ENCODE data around the gene C2. TPM values are rescaled to one million over a fixed set of nuclear protein-coding genes. Genes with fewer than 3 reads are reported as not detected.

The C2 gene
- total RNA-seq, 1 experiment from 2014 or later = 1.3 TPM

- POLR2A ChIA-PET = interaction anchor here (0.7 to 1.0 kb wide), 2 partner anchors 54 to 64 kb away, joined by 3 read pairs; no protein-coding TSS in a partner anchor
- H3K36me3 Mint-ChIP-seq = peaks cover 51% of the 10 kb centered on the region
- ATAC-seq = peak; percentile 87
- CTCF ChIA-PET = interaction anchor here (0.6 to 2.1 kb wide), 39 partner anchors 10 to 405 kb away, joined by 3 to 21 read pairs (median 5); partner anchors contain the start of genes ABHD16A, ATP6V1G2, C2 and C6orf47
- H3K4me1 Mint-ChIP-seq = no peaks in the 10 kb centered on the region
- H3K27me3 Mint-ChIP-seq (ENCODE audit: low read depth) = peaks cover 18% of the 10 kb centered on the region
- no peak overlapping the region for H3K4me3 Mint-ChIP-seq
- H3K9me3 Mint-ChIP-seq = no peaks in the 10 kb centered on the region
- DNase-seq (ENCODE audit: low spot score) = peak; percentile 70
- TF ChIP-seq CTCF (IDR thresholded peaks at IDR 0.05) (peak; percentile 31), ZNF219 (CRISPR knock-in tag; IDR thresholded peaks at IDR 0.05; ENCODE audit: borderline replicate concordance) (no peak)
- no peak overlapping the region; the same call in 1 of the 2 replicates for H3K27ac Mint-ChIP-seq
These were observed 24.8 kb downstream of the C2 start for GRCh38 chr6:31952140-31952805.

GRCh38 chr6:31952890-31953289, 25.4 kb downstream of the C2 start:
- DNase-seq (ENCODE audit: low spot score) (no peak), ATAC-seq (no peak)
- H3K4me3 Mint-ChIP-seq = no peak overlapping the region
- peaks cover 12% of the 10 kb centered on the region for H3K27me3 Mint-ChIP-seq (ENCODE audit: low read depth)
- ChIA-PET POLR2A (interaction anchor here (0.7 to 1.0 kb wide), 2 partner anchors 55 to 65 kb away, joined by 3 read pairs; no protein-coding TSS in a partner anchor), CTCF (interaction anchor here (0.6 to 2.1 kb wide), 37 partner anchors 11 to 406 kb away, joined by 3 to 21 read pairs (median 5); partner anchors contain the start of genes ABHD16A, ATP6V1G2, C2 and C6orf47)
- H3K36me3 Mint-ChIP-seq = peaks cover 51% of the 10 kb centered on the region
- no peak for TF ChIP-seq MAX (CRISPR knock-in tag; IDR thresholded peaks at IDR 0.05)
- TF ChIP-seq FOXP4 (CRISPR knock-in tag; IDR thresholded peaks at IDR 0.05) = no peak
- no peak for TF ChIP-seq GRHL2 (CRISPR knock-in tag; IDR thresholded peaks at IDR 0.05; ENCODE audit: insufficient replicate concordance, severe bottlenecking)
- TF ChIP-seq FOXP1 (CRISPR knock-in tag; IDR thresholded peaks at IDR 0.05; ENCODE audit: borderline replicate concordance) = no peak
- no peaks in the 10 kb centered on the region for H3K9me3 Mint-ChIP-seq
- no peak overlapping the region; the same call in 1 of the 2 replicates for H3K27ac Mint-ChIP-seq
- peaks cover 4% of the 10 kb centered on the region for H3K4me1 Mint-ChIP-seq

GRCh38 chr6:31954511-31954910, 27.0 kb downstream of the C2 start:
- no peak overlapping the region for H3K27ac Mint-ChIP-seq
- no peak for DNase-seq (ENCODE audit: low spot score)
- ChIA-PET POLR2A (no interaction called here), CTCF (no interaction called here)
- H3K4me1 Mint-ChIP-seq = peaks cover 12% of the 10 kb centered on the region
- ATAC-seq = no peak
- H3K4me3 Mint-ChIP-seq = no peak overlapping the region
- H3K9me3 Mint-ChIP-seq = no peaks in the 10 kb centered on the region
- H3K27me3 Mint-ChIP-seq (ENCODE audit: low read depth) = peaks cover 1% of the 10 kb centered on the region; the same call in 1 of the 2 replicates
- TF ChIP-seq ZNF317 (CRISPR knock-in tag; IDR thresholded peaks at IDR 0.05; ENCODE audit: borderline replicate concordance, low read depth) (no peak), ATF2 (CRISPR knock-in tag; IDR thresholded peaks at IDR 0.05; ENCODE audit: borderline replicate concordance, low read depth) (no peak), E2F5 (CRISPR knock-in tag; IDR thresholded peaks at IDR 0.05) (no peak), NR3C1 (CRISPR knock-in tag; conservative IDR thresholded peaks at IDR 0.05; ENCODE audit: low read depth) (no peak), SP1 (CRISPR knock-in tag; conservative IDR thresholded peaks at IDR 0.05) (no peak), HMGA2 (CRISPR knock-in tag; IDR thresholded peaks at IDR 0.05) (no peak), MYBL2 (CRISPR knock-in tag; IDR thresholded peaks at IDR 0.05) (no peak), IRF1 (CRISPR knock-in tag; IDR thresholded peaks at IDR 0.05) (no peak), ZNF219 (CRISPR knock-in tag; IDR thresholded peaks at IDR 0.05; ENCODE audit: borderline replicate concordance) (no peak), SMAD3 (CRISPR knock-in tag; IDR thresholded peaks at IDR 0.05; ENCODE audit: borderline replicate concordance) (no peak)
- H3K36me3 Mint-ChIP-seq = peaks cover 51% of the 10 kb centered on the region
